GM23248 (cell line): Measurements from ENCODE around the gene CTNNBIP1.

ENCODE experiments used
- EZH2 ChIP-seq: fragments of 200-600 bp; sonication (generic); IDR thresholded peaks from 2 replicates; pipeline ENCODE4 v1.6.1; 2018; ENCODE audit warnings: antibody characterized with exemption, mild to moderate bottlenecking; ENCODE audit not compliant: insufficient read depth, poor library complexity, severe bottlenecking
- EZH2phosphoT487 ChIP-seq: fragments of 200-600 bp; sonication (generic); IDR thresholded peaks from 2 replicates; pipeline ENCODE4 v1.6.1; 2018; ENCODE audit warnings: antibody characterized with exemption, moderate library complexity, mild to moderate bottlenecking, low read depth; ENCODE audit not compliant: insufficient read depth

- TF ChIP-seq EZH2 = no peak
- TF ChIP-seq EZH2phosphoT487 = no peak
Observed at GRCh38 chr1:9870572-9870971, 39.5 kb downstream of the CTNNBIP1 start.
